HepG2 (cell line): ENCODE measurements around the gene PRM2. TPM values are rescaled to one million over a fixed set of nuclear protein-coding genes. Genes with fewer than 3 reads are reported as not detected.

ENCODE experiments used
- GRHL1 ChIP-seq: sonication (generic); formaldehyde crosslinking; conservative IDR thresholded peaks from 2 replicates; pipeline ENCODE4 v1.8.0; 2022; ENCODE audit warnings: missing genetic modification reagents
- HMGXB4 ChIP-seq, 2 experiments: sonication (generic) in 1 of 2; formaldehyde crosslinking in 1 of 2; IDR thresholded peaks; 2 replicates each; pipeline versions ENCODE4 v1.4.0 to v1.6.1; 2018 to 2020; ENCODE audit warnings: missing genetic modification reagents in 2 of 2, borderline replicate concordance in 1 of 2, low read depth in 1 of 2, mild to moderate bottlenecking in 1 of 2, missing biosample characterization in 1 of 2
- MTERF4 ChIP-seq: sonication (generic); formaldehyde crosslinking; IDR thresholded peaks from 2 replicates; pipeline ENCODE4 v1.8.0; 2023; ENCODE audit warnings: mild to moderate bottlenecking, missing genetic modification reagents
- MXD3 ChIP-seq: IDR thresholded peaks from 2 replicates; pipeline ENCODE4 v1.6.1; 2016; ENCODE audit warnings: mild to moderate bottlenecking, missing biosample characterization, missing genetic modification reagents
- PAXIP1 ChIP-seq: sonication (generic); formaldehyde crosslinking; conservative IDR thresholded peaks from 2 replicates; pipeline ENCODE4 v1.4.0; 2020; ENCODE audit warnings: mild to moderate bottlenecking, missing genetic modification reagents, moderate library complexity
- RFXAP ChIP-seq: sonication (generic); formaldehyde crosslinking; IDR thresholded peaks from 2 replicates; pipeline ENCODE4 v1.4.0; 2020; ENCODE audit warnings: missing genetic modification reagents, borderline replicate concordance
- ZNF205 ChIP-seq: IDR thresholded peaks from 2 replicates; pipeline ENCODE4 v1.6.1; 2018; ENCODE audit warnings: missing biosample characterization, missing genetic modification reagents
- ZNF550 ChIP-seq: sonication (generic); formaldehyde crosslinking; IDR thresholded peaks from 2 replicates; pipeline ENCODE4 v1.4.0; 2020; ENCODE audit warnings: mild to moderate bottlenecking, missing genetic modification reagents, borderline replicate concordance
- ZNF598 ChIP-seq: sonication (generic); formaldehyde crosslinking; IDR thresholded peaks from 2 replicates; pipeline ENCODE4 v1.5.1; 2020; ENCODE audit warnings: mild to moderate bottlenecking, missing genetic modification reagents, borderline replicate concordance
- ZNF784 ChIP-seq: sonication (generic); formaldehyde crosslinking; IDR thresholded peaks from 2 replicates; pipeline ENCODE4 v1.5.1; 2020; ENCODE audit warnings: missing genetic modification reagents, mild to moderate bottlenecking, borderline replicate concordance
- ZNF790 ChIP-seq: sonication (generic); formaldehyde crosslinking; IDR thresholded peaks from 2 replicates; pipeline ENCODE4 v1.8.0; 2022; ENCODE audit warnings: missing genetic modification reagents, mild to moderate bottlenecking, borderline replicate concordance
- polyA plus RNA-seq, 8 experiments: library from polyadenylated mRNA; depleted of rRNA in 3 of 8; stranded (reverse) in 7 of 8; unstranded in 1 of 8; fragments of >200 nt; fragmentation: Illumina TruSeq in 4 of 8; extraction: Trizol in 4 of 8; gene quantifications; 2 replicates each; pipeline versions ENCODE4 v1.2.1 to v1.2.3, GENCODE V29; 2011 to 2016; ENCODE audit warnings: low read depth in 4 of 8, missing spikeins in 1 of 8, mixed read lengths in 1 of 8; ENCODE audit not compliant: insufficient read depth in 1 of 8
- total RNA-seq, 5 experiments: library from RNA; depleted of rRNA; stranded (reverse); fragments of >200 nt; fragmentation: Illumina TruSeq; extraction: Trizol; gene quantifications; 2 replicates each; pipeline ENCODE4 v1.2.3, GENCODE V29; 2016; ENCODE audit warnings: low read depth in 1 of 5
- TF ChIP-seq, protein P1 (sequence below): sonication (generic); formaldehyde crosslinking; IDR thresholded peaks from 2 replicates; pipeline ENCODE4 v1.8.1; 2022; ENCODE audit warnings: low read depth, mild to moderate bottlenecking, missing genetic modification reagents

PRM2 gene
- total and polyA plus RNA-seq, 2 of the 13 experiments (the other 11 are each of a cell fraction or from before 2014, with no cell fraction given) = 0.54 TPM; not detected in 1

DNA sequence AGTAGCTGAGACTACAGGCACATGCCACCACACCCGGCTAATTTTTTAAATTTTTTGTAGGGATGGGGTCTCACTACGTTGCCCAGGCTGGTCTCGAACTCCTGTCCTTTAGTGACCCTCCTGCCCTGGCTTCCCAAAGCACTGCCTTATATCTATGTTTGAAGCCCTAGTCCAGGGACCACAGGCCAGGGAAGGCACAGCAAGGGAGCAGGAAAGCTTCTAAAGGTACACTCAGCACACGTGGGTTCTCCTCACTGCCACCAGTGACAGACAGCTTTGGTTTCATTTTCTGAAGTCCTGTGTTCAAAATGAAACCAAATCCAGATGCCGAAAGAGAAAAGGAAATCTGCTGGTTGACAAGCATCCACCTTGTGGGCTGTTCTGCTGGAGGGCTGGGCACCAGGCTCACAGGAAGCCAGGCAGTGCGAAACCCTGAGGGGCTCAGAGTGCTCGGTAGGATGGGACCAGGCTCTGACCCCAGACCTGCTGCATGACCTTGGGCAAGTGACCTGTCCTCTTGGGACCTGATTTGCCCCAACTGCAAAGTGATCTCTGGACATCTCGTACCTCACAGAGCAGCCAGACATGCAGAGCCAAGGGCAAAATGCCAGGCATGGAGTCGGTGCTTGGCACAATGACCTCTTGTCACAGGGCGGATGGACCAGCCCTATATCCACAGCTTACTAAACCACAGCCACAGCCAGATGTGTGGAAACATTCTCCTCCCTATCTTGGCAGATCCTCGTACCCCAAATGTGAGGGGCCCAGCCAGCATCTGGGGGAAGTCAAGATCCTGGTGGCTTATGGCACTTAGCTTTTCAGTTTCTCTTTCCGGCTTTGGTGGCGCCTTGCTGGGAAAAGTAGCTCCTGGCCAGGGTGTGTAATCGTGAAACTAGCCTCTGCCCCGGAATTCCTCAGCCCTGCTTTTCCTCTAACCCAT lies 17.5 kb downstream of the PRM2 start (continued):
- TF ChIP-seq, protein P1, sequence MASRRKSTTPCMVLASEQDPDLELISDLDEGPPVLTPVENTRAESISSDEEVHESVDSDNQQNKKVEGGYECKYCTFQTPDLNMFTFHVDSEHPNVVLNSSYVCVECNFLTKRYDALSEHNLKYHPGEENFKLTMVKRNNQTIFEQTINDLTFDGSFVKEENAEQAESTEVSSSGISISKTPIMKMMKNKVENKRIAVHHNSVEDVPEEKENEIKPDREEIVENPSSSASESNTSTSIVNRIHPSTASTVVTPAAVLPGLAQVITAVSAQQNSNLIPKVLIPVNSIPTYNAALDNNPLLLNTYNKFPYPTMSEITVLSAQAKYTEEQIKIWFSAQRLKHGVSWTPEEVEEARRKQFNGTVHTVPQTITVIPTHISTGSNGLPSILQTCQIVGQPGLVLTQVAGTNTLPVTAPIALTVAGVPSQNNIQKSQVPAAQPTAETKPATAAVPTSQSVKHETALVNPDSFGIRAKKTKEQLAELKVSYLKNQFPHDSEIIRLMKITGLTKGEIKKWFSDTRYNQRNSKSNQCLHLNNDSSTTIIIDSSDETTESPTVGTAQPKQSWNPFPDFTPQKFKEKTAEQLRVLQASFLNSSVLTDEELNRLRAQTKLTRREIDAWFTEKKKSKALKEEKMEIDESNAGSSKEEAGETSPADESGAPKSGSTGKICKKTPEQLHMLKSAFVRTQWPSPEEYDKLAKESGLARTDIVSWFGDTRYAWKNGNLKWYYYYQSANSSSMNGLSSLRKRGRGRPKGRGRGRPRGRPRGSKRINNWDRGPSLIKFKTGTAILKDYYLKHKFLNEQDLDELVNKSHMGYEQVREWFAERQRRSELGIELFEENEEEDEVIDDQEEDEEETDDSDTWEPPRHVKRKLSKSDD (CRISPR knock-in tag) = no peak
- TF ChIP-seq MXD3 (CRISPR knock-in tag) (peak; percentile 50), PAXIP1 (peak; percentile 68; the same call in 1 of the 2 replicates), ZNF550 (CRISPR knock-in tag) (peak; percentile 42; the same call in 1 of the 2 replicates), ZNF784 (CRISPR knock-in tag) (0 out of 2 replicates have a peak, but pooled peaks have one; percentile 47), MTERF4 (CRISPR knock-in tag) (peak; percentile 29; the same call in 1 of the 2 replicates), ZNF598 (CRISPR knock-in tag) (peak; percentile 81; the same call in 1 of the 2 replicates), HMGXB4 (CRISPR knock-in tag; IDR thresholded peaks at IDR 0.05; ENCODE audit: borderline replicate concordance in 1 of 2, low read depth in 1 of 2) (peak in 1 of 2 experiments; percentile 27; a peak in 1 of 4 replicates), ZNF205 (CRISPR knock-in tag) (0 out of 2 replicates have a peak, but pooled peaks have one; percentile 33), RFXAP (CRISPR knock-in tag) (no peak), GRHL1 (CRISPR knock-in tag) (no peak), ZNF790 (CRISPR knock-in tag) (peak; percentile 36; the same call in 1 of the 2 replicates)
